COLO829 (cell line): ENCODE data around the gene TBXA2R.
A peak's percentile ranks its signal among the peaks of the same experiment; 100 is the strongest.
"Not testable (repeated sequence)": the region's sequence is repeated elsewhere in the genome, so short reads cannot be mapped to it uniquely, and the experiment has no call there.

Experiments used
- DNase-seq: peaks from one replicate; pipeline ENCODE4 v3.0.0; 2012; ENCODE audit warnings: low spot score

The TBXA2R gene

DNA sequence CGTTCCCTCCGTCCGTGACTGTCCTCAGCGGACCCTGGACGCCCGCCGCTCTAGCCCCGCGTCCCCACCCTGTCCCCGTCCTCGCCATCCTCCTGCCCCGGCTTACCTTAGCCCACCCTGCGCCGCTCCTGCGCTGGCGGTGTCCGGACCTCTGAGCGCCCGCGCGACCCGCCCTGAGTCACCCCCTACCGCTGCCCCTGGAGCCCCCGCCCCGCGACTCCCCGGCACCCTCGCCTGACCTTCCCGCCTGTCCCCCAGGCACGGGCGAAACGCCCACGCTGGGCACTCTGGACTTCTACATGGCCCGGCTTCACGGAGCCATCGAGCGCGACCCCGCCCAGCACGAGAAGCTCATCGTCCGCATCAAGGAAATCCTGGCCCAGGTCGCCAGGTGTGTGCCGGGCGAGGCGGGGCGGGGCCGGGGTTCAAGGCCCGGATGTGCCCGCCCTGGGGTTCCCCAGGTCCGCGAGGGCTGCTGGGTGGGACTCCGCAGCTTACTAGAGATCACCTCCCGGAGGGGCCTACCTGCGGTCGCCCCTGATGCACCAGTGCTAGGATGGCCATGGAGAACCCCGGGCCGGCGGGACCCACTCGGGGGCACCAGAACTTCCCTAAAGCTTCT is 28.8 kb downstream of the TBXA2R start:
- no peak for DNase-seq

DNA sequence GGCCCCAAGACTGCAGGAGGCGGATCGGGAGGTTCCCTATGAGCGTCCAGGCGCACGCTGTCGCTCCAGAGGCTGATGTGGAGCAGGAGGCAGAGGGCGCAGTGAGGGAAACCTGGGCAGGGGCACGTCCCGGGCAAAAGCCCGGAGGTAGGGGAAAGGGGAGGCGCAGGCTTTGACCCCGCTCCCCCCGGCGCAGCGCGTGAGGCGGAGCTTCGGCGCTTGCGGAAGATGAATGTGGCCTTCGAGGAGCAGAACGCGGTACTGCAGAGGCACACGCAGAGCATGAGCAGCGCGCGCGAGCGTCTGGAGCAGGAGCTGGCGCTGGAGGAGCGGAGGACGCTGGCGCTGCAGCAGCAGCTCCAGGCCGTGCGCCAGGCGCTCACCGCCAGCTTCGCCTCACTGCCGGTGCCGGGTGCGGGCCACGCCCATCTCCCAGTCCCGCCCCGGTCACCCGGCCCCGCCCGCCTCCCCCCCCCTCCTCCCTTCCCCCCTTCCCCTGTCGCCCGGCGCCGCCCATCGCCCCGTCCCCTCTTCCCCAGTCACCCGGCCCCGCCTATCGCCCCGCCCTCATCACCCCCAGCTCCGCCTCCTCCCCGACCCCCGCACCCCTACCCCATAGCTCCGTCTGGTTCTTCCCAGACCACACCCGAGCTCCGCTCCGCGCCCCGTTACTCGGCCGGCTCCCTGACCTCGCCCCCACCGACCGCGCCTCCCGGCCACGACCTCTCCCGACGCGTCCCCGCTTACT is 29.8 kb downstream of the TBXA2R start:
- no peak for DNase-seq

DNA sequence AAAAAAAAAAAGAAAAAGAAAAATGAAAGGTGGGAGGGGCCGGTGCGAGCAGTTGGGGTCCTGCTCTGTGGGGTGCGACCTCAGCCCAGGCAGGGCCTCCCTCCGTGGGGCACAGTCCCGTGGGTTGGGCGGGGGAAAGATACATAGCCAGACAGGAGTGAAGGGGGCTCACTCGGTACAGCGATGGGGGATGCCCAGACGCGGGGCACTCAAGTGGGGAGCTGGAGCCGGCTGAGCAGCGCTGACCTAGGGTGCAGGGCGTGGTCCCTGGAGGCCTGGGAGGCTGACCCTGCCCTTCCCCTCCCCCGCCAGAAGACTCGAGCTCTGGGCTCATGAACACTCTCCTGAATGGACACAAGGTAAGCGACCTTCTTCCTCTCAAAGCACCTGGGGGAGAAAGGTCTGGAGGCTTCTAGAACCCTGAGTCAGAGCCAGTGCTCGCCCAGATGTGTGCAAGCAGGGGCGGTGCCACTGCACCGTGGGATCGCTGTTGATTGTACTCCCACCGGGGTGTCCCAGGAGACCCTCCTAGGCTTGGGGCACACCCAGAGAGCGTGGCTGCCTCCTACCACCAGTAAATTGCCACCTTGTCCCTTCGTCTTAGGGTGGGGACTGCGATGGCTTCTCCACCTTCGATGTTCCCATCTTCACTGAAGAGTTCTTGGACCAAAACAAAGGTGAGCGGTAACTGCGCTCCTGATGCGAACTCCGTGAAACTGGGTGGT is 30.6 kb downstream of the TBXA2R start:
- DNase-seq, result no peak

DNA sequence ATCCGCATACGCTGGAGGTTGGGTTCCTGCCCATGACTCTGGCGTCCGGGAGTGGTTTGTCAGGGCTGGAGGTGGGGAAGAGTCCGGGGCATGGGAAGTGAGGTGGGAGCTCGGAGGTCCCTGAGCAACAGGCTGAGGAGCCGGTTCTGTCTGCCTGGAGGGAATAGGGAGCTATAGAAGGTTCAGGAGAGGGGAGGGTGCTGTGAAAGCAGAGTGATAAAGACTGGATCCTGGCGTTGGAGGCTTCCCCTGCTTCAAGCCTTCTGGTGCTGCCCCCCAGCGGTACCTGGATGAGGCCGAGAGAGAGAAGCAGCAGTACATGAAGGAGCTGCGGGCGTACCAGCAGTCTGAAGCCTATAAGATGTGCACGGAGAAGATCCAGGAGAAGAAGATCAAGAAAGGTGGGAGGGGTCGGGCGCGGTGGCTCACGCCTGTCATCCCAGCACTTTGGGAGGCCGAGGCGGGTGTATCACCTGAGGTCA is 31.4 kb downstream of the TBXA2R start:
- DNase-seq, result no peak

DNA sequence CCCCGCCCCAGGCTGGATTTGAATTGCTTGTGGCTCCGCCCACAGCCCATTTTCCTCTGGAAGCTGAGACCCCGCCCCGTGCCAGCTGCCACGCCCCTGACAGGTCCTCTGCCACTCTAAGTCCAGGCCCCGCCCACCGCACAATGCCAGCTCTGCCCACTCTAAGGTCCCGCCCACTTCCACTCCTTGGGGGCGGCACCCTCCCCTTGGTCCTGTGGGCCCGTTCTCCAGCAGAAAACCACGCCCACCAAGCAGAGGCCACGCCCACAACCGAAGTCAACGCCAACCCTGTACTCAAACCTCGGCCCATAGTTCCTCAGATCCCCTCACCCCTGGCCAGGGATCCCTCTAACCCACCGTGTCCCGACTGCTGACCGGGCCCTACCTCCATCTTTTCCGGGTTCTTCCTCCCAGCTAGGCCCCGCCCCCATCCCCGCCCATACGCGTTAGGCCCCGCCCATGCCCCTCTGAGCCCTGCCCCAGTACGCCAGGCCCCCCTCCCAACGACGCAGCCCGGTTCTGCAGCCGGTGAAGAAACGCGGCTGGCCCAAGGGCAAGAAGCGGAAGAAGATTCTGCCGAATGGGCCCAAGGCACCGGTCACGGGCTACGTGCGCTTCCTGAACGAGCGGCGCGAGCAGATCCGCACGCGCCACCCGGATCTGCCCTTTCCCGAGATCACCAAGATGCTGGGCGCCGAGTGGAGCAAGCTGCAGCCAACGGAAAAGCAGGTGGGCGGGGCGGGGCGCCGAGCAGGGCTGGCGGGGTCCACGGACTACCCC is 32.6 kb downstream of the TBXA2R start:
- peak; percentile 97 for DNase-seq

DNA sequence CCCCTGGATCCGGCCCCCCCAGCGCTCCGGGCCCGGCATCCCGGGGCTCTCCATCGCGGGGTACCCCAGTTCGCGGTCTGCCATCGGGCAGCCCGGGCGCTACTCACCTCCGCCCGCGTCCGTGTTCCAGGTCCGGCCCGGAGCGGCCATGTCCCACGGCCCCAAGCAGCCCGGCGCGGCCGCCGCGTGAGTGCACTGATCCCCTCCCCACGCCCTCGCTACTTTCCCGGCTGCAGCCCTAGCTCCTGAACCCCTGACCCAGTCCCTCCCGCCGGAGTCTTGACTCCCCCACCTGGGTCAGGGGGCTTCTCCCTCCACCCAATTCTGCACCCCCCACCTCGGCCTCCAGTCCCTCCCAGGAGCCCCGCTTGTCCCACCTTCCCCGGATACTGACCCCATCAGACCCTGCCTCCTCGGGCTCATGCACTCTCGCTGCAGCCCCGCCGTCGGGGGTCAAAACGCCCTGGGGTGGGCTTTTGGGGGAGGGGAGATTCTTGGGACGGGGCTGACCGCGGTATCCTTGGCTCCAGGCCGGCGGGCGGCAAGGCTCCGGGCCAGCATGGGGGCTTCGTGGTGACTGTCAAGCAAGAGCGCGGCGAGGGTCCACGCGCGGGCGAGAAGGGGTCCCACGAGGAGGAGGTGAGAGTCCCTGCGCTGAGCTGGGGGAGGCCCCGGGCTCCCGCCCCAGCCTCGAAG is 33.4 kb downstream of the TBXA2R start:
- DNase-seq, result no peak

DNA sequence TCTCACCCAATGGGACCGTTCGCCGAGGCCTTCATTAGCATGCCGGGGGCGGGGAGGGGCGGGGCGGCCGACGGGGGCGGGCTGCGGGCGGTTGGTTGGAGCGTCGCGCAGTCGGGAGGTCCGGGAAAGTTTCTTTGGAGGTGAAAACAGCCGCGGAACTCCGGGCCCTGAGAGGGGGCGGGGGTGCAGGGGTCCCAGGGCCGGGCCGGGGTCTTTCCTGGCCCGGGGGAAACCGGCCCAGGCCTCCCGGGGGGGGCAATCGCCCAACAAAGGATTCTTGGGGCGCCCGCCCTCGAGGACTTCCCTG is 33.9 kb downstream of the TBXA2R start, which contains the start of gene HMG20B:
Gene HMG20B, plus strand, starts transcription at position 90 of the 307 bp plus-strand sequence. CDS start 366 bp downstream, outside the sequence.
- DNase-seq, result no peak

DNA sequence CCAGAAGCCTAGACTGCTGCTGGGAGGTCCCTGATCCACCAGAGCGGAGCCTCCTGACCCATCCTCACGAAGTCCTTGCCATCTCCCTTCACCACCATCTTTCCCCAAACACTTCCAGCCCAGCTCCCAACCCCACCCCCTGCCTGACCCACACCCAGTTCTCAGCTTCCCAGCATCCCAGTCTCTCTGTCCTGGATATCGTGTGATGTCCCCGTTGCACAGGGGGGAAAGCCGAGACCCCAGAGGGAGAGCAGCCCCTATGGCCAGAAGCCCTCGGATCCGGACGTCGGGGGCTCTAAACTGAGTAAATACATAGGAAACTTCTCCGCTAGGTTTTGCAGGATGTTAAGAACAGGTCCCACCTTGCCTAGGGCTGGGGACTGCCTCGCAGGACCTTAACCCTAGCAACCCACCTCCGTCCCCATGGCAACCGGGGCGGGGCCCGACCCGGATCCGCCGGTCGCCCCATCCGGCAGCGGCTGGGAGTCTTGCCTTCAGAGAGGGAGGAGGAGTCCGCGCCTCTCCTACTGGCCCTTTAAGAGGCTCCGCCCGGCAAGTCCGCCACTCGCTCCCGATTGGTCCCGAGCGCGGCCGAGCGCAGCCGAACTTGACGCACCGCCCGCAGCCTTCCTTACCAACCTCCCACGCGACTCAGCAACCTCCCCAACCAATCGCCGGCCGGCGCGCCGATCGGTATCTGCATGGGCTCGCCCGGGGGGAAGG is 34.4 kb downstream of the TBXA2R start:
- DNase-seq, result peak; percentile 91

DNA sequence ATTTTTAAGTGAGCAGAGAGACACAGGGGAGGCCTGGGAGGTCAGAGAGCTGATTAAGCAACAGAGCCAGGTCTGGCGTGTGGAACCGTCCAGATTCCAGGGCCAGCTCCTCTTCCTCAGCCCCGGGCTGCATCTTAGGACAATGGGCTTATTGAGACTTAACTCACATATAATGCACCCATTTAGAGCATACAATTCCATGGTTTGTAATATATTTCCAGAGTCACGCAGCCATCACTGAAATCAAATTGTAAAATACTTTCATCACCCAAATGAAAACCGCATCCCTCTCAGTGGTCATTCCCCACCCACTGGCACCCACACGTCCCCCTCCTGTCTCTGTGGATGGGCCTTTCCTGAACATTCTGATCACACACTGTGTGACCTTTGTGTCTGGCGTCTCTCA is 36.1 kb downstream of the TBXA2R start:
- DNase-seq, result peak; percentile 67

DNA sequence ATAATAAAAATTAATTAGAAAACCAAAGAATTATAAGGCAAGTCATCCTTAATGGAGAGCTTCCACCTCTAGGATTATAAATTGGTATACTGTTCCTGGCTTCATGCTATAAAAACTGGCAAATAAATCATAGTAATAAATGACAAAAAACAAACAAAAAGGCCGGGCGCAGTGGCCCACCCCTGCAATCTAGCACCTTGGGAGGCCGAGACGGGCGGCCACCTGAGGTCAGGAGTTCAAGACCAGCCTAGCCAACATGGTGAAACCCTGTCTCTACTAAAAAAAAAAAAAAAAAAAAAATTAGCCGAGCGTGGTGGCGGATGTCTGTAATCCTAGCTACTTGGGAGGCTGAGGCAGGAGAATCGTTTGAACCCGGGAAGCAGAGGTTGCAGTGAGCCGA is 36.6 kb downstream of the TBXA2R start:
- DNase-seq, result not testable (repeated sequence)

DNA sequence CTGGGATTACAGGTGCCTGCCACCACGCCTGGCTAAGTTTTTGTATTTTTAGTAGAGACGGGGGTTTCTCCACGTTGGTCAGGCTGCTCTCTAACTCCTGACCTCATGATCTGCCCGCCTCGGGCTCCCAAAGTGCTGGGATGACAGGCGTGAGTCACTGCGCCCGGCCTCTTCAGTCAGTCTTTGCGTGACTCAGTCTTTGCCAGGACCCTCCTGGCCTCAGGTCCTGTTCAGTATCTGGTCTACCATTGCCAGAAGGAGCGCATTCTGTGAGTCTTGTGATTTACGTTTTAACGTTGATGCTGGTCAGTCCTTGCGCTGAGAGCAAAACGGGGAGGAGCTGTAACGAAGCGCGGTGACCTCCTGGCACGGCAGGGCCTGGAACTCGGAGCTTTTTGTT is 41.5 kb downstream of the TBXA2R start:
- DNase-seq, result peak; percentile 73

DNA sequence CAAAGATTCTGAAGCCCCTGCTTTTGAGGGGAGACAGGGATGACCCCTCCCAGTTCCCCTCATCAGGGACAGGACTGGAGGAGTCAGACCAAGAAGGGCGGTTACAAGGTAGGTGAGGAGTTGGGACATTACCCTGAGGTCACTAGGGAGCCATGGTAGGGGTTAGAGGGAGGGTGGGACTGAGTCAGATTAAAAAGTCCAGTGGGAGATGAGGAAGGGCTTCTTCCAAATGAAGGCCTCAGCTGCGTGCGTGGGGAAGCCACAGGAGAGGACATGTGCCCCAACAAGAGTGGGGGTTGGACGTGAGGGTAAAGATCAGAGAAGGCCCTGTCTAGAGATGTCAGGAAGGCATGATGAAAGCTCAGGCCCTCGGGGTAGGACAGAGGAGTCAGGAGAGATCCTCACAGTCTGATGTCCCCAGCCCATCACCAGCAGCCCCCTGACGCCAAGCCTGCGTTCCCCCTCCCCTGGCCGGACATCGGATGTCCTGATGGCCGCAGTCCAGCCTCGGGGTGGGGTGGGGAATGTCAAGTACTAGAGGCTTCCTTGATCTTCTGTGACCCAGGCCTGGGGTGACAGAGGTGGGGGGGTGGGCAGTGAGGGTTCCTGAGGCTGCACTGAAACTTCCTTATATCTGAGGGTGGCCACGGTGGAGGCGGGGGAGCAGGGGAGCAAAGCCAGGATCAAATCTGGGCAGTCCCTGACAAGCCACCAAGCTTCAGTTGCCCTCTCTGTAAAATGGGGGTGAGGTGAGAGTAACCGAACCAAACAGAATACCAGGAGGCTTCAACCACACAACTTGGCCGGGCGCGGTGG is 42.8 kb downstream of the TBXA2R start:
- DNase-seq, result no peak

DNA sequence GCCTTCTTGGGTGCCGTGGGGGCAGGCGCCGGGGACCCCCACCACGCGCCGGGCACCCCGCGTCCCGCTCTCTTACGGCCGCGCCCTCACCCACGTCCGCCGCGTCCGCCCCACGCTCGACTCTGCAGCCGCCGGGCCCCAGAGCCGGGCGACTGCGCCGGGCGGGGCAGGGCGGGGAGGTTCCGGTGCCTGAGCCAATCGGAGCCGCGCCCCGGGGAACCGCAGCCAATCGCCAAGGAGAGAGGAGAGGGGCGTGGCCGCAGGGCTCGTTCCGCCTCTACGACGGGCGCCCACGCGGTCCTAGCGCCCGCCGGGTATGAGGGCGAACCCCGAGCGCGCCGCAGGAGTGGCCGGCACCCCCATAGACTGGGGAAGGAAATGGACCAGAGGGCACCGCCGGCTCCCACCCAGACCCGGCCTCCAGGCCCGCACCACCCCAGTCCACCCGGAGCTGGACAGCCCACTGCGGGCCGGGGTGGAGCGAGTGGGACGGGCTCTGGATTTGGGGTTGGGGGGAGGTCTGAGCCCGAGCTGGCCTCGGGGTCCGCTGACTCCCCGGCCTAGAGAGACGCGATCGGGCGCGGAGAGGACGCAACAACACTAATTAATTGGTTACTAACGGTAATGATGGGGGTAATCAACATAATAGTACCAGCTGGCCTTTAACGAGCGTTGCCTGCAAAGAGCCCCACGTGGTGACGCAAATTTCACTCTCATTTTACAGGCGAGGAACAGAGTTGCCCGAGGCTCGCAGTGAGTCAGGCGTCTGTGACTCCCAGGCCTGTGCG is 49.0 kb downstream of the TBXA2R start, which contains the start of gene MFSD12:
Gene MFSD12, minus strand, starts transcription at position 126 of the 788 bp plus-strand sequence. CDS start 183 bp downstream, outside the sequence.
- peak; percentile 92 for DNase-seq

DNA sequence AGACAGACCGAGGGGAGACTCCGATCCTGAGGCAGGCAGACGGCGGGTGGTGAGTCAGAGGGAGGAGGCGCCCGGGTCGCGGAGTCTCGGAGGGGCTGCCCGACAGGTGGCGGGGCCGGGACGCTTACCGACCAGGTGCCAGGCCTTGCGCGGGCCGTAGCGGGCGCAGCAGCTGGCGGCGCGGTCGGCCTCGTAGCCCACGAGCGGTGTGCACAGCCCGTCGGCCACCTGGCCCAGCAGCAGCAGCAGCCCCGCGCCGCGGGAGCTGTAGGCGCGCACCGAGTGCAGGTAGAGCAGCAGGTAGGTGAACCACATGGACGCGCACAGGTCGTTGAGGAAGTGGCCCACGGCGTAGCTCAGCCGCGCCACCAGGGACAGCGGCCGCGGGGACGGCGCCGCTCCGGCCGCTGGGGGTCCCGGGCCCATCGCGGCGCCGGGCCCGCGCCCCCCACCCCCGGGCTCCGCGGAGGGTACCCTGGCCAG is 49.7 kb downstream of the TBXA2R start:
- DNase-seq, result no peak

DNA sequence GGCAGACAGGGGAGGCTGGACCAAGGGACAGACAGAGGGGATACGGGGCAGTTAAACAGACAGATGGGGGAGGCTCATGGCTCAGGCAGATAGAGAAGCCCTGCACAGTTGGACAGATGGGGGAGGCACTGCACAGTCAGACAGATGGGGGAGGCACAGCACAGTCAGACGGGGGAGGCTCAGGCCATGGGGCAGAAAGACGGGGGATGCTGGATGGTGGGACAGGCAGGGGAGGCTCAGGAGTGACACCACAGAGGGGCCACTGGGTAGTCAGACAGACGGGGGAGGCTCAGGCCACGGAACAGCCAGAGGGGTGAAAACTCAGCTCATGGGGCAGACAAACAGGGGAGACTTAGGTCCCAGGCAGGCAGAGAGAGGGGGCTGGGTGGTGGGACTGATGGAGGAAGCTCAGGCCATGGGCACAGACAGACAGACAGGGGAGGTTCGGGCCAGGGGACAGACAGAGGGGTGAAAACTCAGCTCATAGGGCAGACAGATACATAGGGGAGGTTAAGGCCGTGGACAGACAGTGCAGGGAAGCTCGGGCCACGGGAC is 50.2 kb downstream of the TBXA2R start:
- DNase-seq, result no peak

DNA sequence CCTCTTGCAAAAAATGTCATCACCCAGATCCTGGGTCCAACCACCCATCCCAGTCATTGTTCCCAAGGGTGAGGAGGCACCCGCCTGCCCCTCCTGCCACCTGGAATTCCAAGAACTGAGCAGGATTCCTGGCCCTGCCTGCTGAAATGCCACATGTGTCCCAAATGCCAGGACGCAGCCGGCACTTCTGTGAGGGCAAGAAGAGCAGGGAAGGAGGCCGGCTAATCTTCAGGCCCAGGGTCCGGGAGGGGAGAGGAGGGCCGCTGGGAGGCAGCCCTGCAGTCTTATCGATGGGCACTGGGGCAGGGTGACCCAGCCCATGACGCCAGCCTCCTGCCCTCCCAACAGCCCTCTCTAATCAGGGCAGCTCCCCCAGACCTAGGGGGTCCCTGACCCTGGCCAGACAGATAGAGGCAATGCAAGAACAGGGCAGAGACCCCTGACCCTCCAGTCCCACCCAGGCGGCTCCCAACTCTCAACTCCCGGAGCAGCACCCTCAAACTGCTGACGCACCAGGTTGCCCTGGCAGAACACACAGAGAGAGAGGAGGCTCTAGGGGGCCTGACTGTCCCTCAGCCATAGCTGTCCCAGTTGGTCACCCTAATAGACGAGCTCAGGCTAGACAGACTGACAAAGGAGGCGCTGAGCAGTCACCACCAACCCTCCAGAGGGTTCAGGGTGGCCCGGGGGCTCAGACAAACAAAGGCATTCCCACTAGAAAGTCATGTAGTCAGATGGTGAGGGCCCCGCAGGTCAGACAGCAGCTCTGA is 50.8 kb downstream of the TBXA2R start:
- DNase-seq, result no peak

DNA sequence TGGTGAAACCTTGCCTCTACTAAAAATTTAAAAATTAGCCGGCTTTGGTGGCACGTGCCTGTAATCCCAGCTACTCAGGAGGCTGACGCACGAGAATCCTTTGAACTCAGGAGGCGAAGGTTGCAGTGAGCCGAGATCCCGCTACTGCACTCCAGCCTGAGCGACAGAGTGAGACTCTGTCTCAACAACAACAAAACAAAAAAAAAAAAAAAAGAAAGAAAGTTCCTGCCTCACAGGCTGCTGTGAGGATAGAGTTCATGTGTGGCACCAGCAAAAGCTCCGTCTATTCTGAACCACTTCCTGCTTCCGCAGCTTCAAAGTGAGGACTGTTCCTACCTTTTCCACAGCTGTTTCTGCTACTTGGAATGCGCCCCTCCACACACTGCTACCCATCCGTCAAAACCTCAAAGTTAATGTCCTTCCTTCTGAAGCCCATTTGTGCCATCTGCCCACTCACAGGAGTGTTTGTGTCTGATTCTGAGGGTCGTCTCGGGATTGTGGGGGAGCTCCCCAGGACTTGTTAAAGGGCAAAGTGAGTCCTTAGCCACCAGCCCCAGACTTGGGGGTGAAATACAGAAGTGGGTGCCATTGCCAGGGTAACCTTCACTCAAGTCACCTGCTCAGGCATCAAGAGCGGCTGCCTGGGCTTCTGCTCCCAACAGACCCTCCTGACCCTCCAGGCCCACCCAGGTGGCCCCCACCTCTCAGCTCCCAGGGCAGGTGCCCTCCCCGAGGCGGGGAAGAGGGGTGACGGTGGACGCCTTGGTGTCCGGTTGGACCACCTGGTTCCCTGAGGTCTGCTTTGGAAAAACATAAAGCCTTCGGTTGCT is 52.2 kb downstream of the TBXA2R start:
- no peak for DNase-seq
